Measurements from ENCODE around the gene SYNE4.

DNA sequence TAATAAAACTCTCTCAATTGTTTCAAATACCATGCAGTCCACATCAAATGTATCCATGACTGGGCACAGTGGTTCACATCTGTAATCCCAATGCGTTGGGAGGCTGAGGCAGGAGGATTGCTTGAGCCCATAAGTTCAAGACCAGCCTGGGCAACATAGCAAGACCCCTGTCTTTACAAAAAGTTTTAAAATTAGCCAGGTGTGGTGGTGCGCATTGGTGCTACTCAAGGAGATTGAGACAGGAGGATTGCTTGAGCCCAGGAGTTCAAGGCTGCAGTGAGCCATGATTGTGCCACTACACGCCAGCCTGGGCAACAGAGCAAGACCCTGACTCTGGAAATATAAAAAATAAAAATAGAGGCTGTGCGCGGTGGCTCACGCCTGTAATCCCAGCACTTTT is 19.1 kb upstream of the SYNE4 start:
- TF ChIP-seq CTCF (CRISPR knock-in tag; IDR thresholded peaks at IDR 0.05), result no peak
- TF ChIP-seq, protein P1, sequence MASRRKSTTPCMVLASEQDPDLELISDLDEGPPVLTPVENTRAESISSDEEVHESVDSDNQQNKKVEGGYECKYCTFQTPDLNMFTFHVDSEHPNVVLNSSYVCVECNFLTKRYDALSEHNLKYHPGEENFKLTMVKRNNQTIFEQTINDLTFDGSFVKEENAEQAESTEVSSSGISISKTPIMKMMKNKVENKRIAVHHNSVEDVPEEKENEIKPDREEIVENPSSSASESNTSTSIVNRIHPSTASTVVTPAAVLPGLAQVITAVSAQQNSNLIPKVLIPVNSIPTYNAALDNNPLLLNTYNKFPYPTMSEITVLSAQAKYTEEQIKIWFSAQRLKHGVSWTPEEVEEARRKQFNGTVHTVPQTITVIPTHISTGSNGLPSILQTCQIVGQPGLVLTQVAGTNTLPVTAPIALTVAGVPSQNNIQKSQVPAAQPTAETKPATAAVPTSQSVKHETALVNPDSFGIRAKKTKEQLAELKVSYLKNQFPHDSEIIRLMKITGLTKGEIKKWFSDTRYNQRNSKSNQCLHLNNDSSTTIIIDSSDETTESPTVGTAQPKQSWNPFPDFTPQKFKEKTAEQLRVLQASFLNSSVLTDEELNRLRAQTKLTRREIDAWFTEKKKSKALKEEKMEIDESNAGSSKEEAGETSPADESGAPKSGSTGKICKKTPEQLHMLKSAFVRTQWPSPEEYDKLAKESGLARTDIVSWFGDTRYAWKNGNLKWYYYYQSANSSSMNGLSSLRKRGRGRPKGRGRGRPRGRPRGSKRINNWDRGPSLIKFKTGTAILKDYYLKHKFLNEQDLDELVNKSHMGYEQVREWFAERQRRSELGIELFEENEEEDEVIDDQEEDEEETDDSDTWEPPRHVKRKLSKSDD (CRISPR knock-in tag; IDR thresholded peaks at IDR 0.05; ENCODE audit: low read depth), result no peak

Measured in HepG2 (cell line).